Activated CD4-positive, CD25-positive, alpha-beta regulatory T cell treated with anti-CD3 and anti-CD28 coated beads, Interleukin-2, amount 50 U/mL, for 72 hours (primary cell): ENCODE measurements around the gene KTN1.

Source experiments
- DNase-seq: peaks from one replicate; pipeline ENCODE4 v3.0.0; 2021

The KTN1 gene

GRCh38 chr14:55579724-55580469 is at the start of gene KTN1:
KTN1 (plus strand) TSS chr14:55580207; CDS start chr14:55612049, 31,842 bp downstream.
- DNase-seq = peak; percentile 85

DNA sequence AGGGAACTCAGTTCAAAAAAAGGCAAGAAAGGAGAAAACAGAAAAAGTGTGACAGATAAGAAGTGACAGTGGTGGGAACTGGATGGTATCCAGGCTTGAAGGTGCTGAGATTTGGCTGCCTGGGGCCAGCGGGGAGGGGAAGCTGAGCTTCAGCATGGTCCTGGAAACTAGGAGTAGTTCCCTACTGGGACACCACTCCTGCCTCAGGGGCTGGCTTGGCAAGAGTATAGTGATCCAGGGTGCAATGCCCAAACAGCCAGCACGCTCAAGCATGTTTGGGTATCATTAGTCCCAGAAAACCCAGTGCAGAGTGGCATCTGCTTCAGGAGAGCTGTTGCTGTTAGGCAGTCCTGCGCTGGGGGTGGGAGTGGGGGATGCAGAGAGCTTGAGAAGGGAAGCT is 49.5 kb upstream of the KTN1 start:
- DNase-seq = no peak

- DNase-seq = no peak
Observed at GRCh38 chr14:55532645-55533344, 47.2 kb upstream of the KTN1 start.

DNA sequence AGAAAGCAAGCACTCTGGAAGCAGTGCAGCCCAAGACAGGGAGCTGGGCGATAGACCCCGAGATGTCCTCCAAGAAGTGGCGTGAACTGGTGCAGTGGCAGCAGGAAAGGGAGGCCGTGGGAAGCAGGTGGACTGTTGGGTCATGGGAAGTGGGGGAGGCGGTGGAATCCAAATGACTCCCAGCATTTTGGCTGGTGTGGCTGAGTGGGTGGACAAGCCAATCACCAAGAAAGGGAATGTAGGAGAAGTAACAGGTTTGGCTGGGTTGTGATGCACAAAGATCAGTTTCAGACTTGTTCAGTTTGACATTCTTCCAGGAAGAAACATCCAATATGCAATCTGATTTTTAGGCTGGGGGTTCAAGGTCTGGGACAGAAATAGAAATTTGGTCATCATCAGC is 46.0 kb upstream of the KTN1 start:
- no peak for DNase-seq

GRCh38 chr14:55535516-55536203 is 44.3 kb upstream of the KTN1 start:
- DNase-seq = no peak

DNA sequence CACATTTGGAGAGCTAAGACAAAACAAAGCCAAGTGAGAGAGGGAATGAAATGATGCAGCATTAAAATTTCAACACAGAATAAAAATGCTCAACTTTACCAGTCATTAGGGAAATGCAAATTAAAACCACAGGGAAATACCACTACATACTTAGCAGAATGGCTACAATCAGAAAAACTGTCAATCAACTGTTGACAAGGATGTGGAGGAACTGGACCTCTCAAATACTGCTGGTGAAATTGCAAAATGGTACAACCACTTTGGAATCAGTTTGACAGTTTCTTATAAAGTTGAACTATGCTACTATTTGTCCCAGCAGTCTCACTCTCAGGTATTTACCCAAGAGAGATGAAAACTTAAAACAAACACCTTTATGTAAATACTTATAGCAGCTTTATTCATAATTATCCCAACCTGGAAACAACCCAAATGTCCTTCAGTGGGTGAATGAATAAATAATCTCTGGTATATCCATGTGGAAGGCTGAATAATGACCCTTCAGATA is 43.8 kb upstream of the KTN1 start:
- no peak for DNase-seq

DNA sequence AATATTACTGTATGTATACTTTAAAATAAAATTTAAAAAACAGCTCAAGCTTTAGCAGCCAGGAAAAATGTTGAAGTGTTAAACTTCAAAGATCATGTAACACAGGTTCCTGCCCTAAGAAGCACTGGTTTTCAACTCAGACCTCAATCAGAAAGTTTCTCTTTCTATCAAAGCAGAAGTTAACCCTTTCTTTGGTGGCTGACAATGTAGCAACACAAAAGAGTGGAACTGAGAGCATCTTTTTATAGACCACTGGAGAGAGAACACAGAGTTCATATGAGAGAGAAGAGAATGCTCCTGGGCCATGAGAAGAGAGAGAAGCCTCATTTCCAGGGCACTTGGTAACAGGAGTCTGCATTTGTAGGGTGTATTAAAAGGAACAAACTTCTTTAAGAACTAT is 42.2 kb upstream of the KTN1 start:
- no peak for DNase-seq

GRCh38 chr14:55539975-55540374 is 40.0 kb upstream of the KTN1 start:
- no peak for DNase-seq

GRCh38 chr14:55540847-55541773 is 38.9 kb upstream of the KTN1 start:
- DNase-seq = no peak

- no peak for DNase-seq
Observed at GRCh38 chr14:55545779-55546178, 34.2 kb upstream of the KTN1 start.

DNA sequence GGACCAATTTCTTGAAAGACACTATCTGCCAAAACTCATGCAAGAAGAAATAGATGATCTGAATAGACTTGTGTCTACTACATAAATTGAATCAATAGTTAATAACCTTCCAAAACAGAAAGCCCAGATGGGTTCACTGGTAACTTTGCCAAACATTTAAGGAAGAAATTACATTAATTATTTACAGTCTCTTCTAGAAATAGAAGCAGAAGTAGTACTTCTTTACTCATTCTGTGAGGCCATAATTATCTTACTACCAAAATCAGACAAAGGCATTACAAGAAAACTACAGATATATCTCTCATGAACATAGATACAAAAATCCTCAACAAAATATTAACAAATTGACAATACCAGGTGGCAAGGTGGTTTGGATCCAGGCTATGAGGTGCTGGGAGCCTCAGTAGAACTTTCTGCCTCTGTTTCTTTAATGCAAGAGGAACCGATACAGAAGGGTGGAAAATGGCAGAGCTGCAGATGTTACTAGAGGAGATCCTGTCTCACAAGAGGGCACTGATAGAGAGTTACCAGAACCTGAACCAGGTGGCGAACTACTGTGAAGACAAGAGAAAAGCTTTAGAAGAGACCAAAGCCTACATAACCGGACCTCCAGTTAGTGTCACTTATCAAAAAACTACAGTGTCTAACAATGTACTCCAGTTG is 33.7 kb upstream of the KTN1 start:
- DNase-seq = no peak

GRCh38 chr14:55547650-55548315 is 32.2 kb upstream of the KTN1 start:
- DNase-seq = no peak

DNA sequence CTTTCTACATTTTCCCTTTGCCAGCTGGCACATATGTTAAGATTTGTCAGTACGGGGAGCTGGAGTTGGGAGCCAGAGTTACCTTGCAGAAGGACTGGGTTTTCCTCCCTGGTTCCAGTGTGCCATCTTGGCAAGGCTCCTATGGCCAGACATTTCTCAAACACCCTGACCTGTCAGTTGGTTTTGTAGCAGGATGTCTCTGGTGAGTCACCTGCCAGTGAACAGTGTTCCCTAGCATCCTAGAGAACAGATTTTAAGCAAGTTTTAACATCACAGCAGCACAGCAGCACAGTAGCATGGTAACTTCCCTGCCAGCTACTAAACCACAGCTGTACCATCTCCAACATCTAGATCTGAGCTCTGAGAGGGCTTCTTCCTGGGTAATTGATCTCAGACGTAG is 26.2 kb upstream of the KTN1 start:
- no peak for DNase-seq

DNA sequence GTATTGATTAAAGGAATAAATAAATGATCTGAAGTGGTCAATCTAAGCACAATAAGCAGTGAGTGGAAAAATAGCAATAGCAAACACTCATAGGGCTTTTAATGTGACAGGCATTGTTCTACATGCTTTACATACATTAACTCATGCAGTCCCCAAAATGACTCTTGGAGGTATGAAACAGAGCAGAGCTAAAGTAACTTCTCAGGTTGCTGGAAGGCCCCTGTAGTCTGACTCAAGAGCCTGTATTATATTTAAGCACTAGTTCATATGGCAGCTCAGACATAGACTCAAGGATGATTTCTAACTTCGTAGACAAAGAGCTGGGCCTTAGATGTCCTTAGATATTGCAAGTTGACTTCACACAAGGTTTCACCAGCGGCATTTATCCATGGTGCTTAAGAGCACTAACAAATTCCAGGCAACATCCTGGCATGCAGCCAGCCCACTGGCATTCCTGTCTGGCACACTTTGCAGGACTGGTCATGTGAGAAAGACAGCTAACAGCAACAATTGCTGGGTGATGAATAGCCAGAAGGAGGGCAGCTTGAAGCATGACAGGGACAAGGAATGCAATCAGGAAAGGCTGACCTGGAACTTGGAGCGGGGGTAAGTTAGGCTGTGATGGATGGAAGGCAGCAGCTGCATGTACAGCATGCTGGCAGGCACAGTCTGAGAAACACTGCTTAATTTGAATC is 22.9 kb upstream of the KTN1 start:
- DNase-seq = no peak

GRCh38 chr14:55562135-55562534 is 17.9 kb upstream of the KTN1 start:
- no peak for DNase-seq

GRCh38 chr14:55568618-55569017 is 11.4 kb upstream of the KTN1 start:
- DNase-seq = no peak

- no peak for DNase-seq
Observed at GRCh38 chr14:55571125-55571889, 8.7 kb upstream of the KTN1 start.

GRCh38 chr14:55572578-55572977 is 7.4 kb upstream of the KTN1 start:
- no peak for DNase-seq

GRCh38 chr14:55574988-55575387 is 5.0 kb upstream of the KTN1 start:
- DNase-seq = no peak

GRCh38 chr14:55577229-55577628 is 2.8 kb upstream of the KTN1 start:
- no peak for DNase-seq
